GM19099 (cell line): ENCODE results near the gene TMEM238.

Experiments used
- POLR2A ChIP-seq: IDR thresholded peaks from 3 replicates; pipeline ENCODE4 v1.6.1; 2011; ENCODE audit warnings: low read depth; ENCODE audit not compliant: insufficient read length; ENCODE audit errors: extremely low read depth

TMEM238 gene

GRCh38 chr19:55355213-55355821 is 28.8 kb downstream of the TMEM238 start:
- TF ChIP-seq POLR2A = no peak

GRCh38 chr19:55354698-55355212 is 29.3 kb downstream of the TMEM238 start, which contains the start of gene COX6B2:
COX6B2 (minus strand) TSS chr19:55354719; CDS start chr19:55354521, 198 bp downstream.
- no peak for TF ChIP-seq POLR2A

- no peak for TF ChIP-seq POLR2A
Measured at GRCh38 chr19:55353803-55354697, 30.0 kb downstream of the TMEM238 start.

- no peak for TF ChIP-seq POLR2A
Measured at GRCh38 chr19:55353356-55353802, 30.7 kb downstream of the TMEM238 start.

GRCh38 chr19:55352549-55353145 is 31.4 kb downstream of the TMEM238 start:
- no peak for TF ChIP-seq POLR2A

GRCh38 chr19:55352040-55352439 is 32.1 kb downstream of the TMEM238 start:
- TF ChIP-seq POLR2A = no peak

GRCh38 chr19:55350620-55351315 is 33.3 kb downstream of the TMEM238 start:
- TF ChIP-seq POLR2A = no peak

GRCh38 chr19:55348317-55349034 is 35.6 kb downstream of the TMEM238 start:
- no peak for TF ChIP-seq POLR2A

- no peak for TF ChIP-seq POLR2A
Measured at GRCh38 chr19:55347442-55348009, 36.6 kb downstream of the TMEM238 start.

GRCh38 chr19:55346725-55347441 is 37.2 kb downstream of the TMEM238 start:
- no peak for TF ChIP-seq POLR2A

GRCh38 chr19:55345818-55346724 is 38.0 kb downstream of the TMEM238 start:
- TF ChIP-seq POLR2A = no peak

- no peak for TF ChIP-seq POLR2A
Measured at GRCh38 chr19:55345101-55345817, 38.8 kb downstream of the TMEM238 start.
